Measurements from ENCODE around the gene TRDN.

The TRDN gene

DNA sequence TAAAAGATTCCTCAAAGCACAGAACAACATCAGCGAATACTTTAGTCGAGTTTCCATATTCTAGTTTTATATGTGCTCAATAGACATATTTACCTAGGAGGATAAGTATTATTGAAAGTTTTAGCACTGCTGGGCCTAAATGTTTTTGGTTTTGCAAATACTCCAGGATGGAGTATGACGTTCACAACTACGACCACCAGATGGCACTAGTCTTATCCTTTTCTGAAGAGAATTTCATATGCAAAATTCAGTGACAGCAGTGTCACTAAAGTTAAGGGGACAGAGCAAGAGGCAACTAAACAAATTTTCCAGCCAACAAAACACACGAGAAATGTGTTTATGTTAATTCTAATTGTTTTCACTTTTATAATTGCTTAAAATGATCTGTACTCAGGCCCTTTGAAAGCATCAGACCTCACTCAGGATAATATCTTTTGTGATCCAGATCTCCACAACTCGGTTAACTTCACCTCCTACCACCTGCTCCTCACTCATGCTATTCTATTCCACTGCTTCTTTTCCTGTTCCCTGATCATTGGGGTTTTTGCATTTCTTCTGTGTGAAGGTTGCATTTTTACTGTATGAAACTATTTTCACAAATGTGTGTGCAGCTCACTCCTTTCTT is 220.8 kb downstream of the TRDN start:
- peak; percentile 69; the same call in 2 of the 3 replicates for ATAC-seq (ENCODE audit: insufficient read depth, low read depth)
- H3K9ac ChIP-seq (ENCODE audit: low read depth, low read length) = no peak overlapping the region

DNA sequence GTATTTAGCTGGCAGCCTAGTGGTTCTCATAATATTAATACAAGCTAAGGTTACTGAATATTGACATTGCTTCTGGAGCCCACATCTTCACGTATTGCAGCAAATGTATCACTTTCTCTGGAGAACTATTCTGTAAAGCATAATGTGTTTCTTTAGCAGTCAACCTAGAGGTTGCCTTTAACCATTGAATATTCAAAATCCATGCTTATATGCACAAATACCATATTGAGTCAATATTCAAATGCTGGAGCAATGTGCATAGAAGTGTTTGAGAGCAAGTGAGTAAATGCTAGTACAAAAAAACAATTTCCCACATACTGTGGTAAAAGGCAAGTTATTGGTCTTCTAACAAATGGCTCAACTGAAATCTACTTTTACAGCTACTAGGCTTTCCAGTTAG is 231.8 kb downstream of the TRDN start:
- ATAC-seq (ENCODE audit: insufficient read depth, low read depth) (no peak), DNase-seq (no peak)
- Histone ChIP-seq H3K4me1 (ENCODE audit: insufficient read depth, low read length) (no peaks in the 10 kb centered on the region), H3K9ac (ENCODE audit: low read depth, low read length) (no peak overlapping the region), H3K79me2 (ENCODE audit: insufficient read depth, low read length) (no peaks in the 10 kb centered on the region), H2AFZ (ENCODE audit: low read depth, low read length) (no peak overlapping the region), H3K27ac (ENCODE audit: low read length) (no peak overlapping the region), H4K20me1 (ENCODE audit: insufficient read depth, low read length) (no peaks in the 10 kb centered on the region), H3K9me3 (ENCODE audit: insufficient read depth, low read length, severe bottlenecking) (no peaks in the 10 kb centered on the region), H3K36me3 (ENCODE audit: insufficient read depth, low read length) (no peaks in the 10 kb centered on the region), H3K4me3 (ENCODE audit: low read depth in 1 of 2, low read length in 2 of 2) (no peak overlapping the region), H3K27me3 (ENCODE audit: insufficient read depth, low read length, poor library complexity) (no peaks in the 10 kb centered on the region), H3K4me2 (ENCODE audit: insufficient read depth, low read length) (no peak overlapping the region)
- TF ChIP-seq, protein P1, sequence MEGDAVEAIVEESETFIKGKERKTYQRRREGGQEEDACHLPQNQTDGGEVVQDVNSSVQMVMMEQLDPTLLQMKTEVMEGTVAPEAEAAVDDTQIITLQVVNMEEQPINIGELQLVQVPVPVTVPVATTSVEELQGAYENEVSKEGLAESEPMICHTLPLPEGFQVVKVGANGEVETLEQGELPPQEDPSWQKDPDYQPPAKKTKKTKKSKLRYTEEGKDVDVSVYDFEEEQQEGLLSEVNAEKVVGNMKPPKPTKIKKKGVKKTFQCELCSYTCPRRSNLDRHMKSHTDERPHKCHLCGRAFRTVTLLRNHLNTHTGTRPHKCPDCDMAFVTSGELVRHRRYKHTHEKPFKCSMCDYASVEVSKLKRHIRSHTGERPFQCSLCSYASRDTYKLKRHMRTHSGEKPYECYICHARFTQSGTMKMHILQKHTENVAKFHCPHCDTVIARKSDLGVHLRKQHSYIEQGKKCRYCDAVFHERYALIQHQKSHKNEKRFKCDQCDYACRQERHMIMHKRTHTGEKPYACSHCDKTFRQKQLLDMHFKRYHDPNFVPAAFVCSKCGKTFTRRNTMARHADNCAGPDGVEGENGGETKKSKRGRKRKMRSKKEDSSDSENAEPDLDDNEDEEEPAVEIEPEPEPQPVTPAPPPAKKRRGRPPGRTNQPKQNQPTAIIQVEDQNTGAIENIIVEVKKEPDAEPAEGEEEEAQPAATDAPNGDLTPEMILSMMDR (IDR thresholded peaks at IDR 0.05; ENCODE audit: borderline replicate concordance, extremely low read depth, low read length, poor library complexity, severe bottlenecking) = no peak
- no peak for TF ChIP-seq EZH2 (IDR thresholded peaks at IDR 0.05; ENCODE audit: borderline replicate concordance, low read depth, low read length, severe bottlenecking)

More for the DNA sequence above, 220.8 kb downstream of the TRDN start:
- H4K20me1 ChIP-seq (ENCODE audit: insufficient read depth, low read length) = no peaks in the 10 kb centered on the region
- H3K4me1 ChIP-seq (ENCODE audit: insufficient read depth, low read length) = no peaks in the 10 kb centered on the region
- TF ChIP-seq EZH2 (IDR thresholded peaks at IDR 0.05; ENCODE audit: borderline replicate concordance, low read depth, low read length, severe bottlenecking) = no peak
- TF ChIP-seq, protein P1 (IDR thresholded peaks at IDR 0.05; ENCODE audit: borderline replicate concordance, extremely low read depth, low read length, poor library complexity, severe bottlenecking) = peak; percentile 84
- no peak overlapping the region for H3K27ac ChIP-seq (ENCODE audit: low read length)
- no peaks in the 10 kb centered on the region for H3K36me3 ChIP-seq (ENCODE audit: insufficient read depth, low read length)
- no peaks in the 10 kb centered on the region for H3K9me3 ChIP-seq (ENCODE audit: insufficient read depth, low read length, severe bottlenecking)
- H3K79me2 ChIP-seq (ENCODE audit: insufficient read depth, low read length) = no peaks in the 10 kb centered on the region
- H2AFZ ChIP-seq (ENCODE audit: low read depth, low read length) = no peak overlapping the region
- no peak overlapping the region for H3K4me3 ChIP-seq (ENCODE audit: low read depth in 1 of 2, low read length in 2 of 2)
- H3K4me2 ChIP-seq (ENCODE audit: insufficient read depth, low read length) = no peak overlapping the region
- H3K27me3 ChIP-seq (ENCODE audit: insufficient read depth, low read length, poor library complexity) = peaks cover 7% of the 10 kb centered on the region
- peak; percentile 57 for DNase-seq

DNA sequence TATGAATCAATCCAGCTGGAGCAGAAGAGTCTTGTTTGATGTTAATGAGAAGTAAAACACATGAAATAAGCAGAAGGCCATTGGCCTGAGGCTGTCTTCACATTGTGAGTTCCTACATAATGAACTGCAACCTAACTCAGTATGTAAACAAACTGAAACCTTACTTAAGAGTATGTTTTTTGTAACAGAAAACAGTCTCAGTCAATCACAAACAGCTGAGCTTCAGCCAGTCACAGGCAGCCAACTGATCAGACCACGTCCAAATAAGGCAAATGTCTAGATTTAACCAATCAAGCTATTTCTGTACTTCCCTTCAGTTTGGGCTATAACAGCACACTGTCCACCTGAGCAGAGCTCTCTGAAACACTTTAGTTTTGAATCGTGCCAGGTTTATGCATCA is 234.7 kb downstream of the TRDN start:
- Histone ChIP-seq H2AFZ (ENCODE audit: low read depth, low read length) (no peak overlapping the region), H3K4me1 (ENCODE audit: insufficient read depth, low read length) (no peaks in the 10 kb centered on the region), H3K27me3 (ENCODE audit: insufficient read depth, low read length, poor library complexity) (no peaks in the 10 kb centered on the region), H3K79me2 (ENCODE audit: insufficient read depth, low read length) (no peaks in the 10 kb centered on the region), H3K4me2 (ENCODE audit: insufficient read depth, low read length) (no peak overlapping the region), H3K36me3 (ENCODE audit: insufficient read depth, low read length) (no peaks in the 10 kb centered on the region), H3K9ac (ENCODE audit: low read depth, low read length) (no peak overlapping the region), H4K20me1 (ENCODE audit: insufficient read depth, low read length) (no peaks in the 10 kb centered on the region), H3K27ac (ENCODE audit: low read length) (no peak overlapping the region), H3K4me3 (ENCODE audit: low read depth in 1 of 2, low read length in 2 of 2) (no peak overlapping the region), H3K9me3 (ENCODE audit: insufficient read depth, low read length, severe bottlenecking) (no peaks in the 10 kb centered on the region)
- DNase-seq (no peak), ATAC-seq (ENCODE audit: insufficient read depth, low read depth) (no peak)
- no peak for TF ChIP-seq EZH2 (IDR thresholded peaks at IDR 0.05; ENCODE audit: borderline replicate concordance, low read depth, low read length, severe bottlenecking)
- TF ChIP-seq, protein P1 (IDR thresholded peaks at IDR 0.05; ENCODE audit: borderline replicate concordance, extremely low read depth, low read length, poor library complexity, severe bottlenecking) = no peak
